ENCODE measurements around the gene HIGD1A.

GRCh38 chr3:42778644-42779043 lies 25.6 kb downstream of the HIGD1A start:
- TF ChIP-seq CTCF (conservative IDR thresholded peaks at IDR 0.05; ENCODE audit: low read depth, low read length) (no peak), POLR2A (IDR thresholded peaks at IDR 0.05; ENCODE audit: low read depth, low read length) (no peak), CHD1 (IDR thresholded peaks at IDR 0.05; ENCODE audit: low read depth, low read length) (no peak), RCOR1 (IDR thresholded peaks at IDR 0.05; ENCODE audit: insufficient replicate concordance, low read length) (no peak), BHLHE40 (IDR thresholded peaks at IDR 0.05; ENCODE audit: low read depth, low read length) (peak; percentile 87)

Measured in IMR-90 (cell line).